HG03045 (cell line): ENCODE data around the gene TRIM41.

Source experiments
- ATAC-seq: cut with Tn5 transposase; IDR thresholded peaks from one replicate; pipeline ENCODE4 v1.9.1; 2021; ENCODE audit warnings: mild to moderate bottlenecking, moderate library complexity; ENCODE audit not compliant: unreplicated experiment

The TRIM41 gene

GRCh38 chr5:181230551-181230950, 7.5 kb downstream of the TRIM41 start:
- no peak for ATAC-seq

GRCh38 chr5:181231432-181231831, 8.4 kb downstream of the TRIM41 start:
- no peak for ATAC-seq

- no peak for ATAC-seq
Observed at GRCh38 chr5:181232593-181232992, 9.5 kb downstream of the TRIM41 start.

- no peak for ATAC-seq
Observed at GRCh38 chr5:181233088-181233800, 10.2 kb downstream of the TRIM41 start.

- no peak for ATAC-seq
Observed at GRCh38 chr5:181233801-181234454, 10.8 kb downstream of the TRIM41 start.

- no peak for ATAC-seq
Observed at GRCh38 chr5:181234455-181235306, 11.6 kb downstream of the TRIM41 start.

- no peak for ATAC-seq
Observed at GRCh38 chr5:181235323-181235688, 12.2 kb downstream of the TRIM41 start.

- no peak for ATAC-seq
Observed at GRCh38 chr5:181235689-181236366, 12.7 kb downstream of the TRIM41 start.

- no peak for ATAC-seq
Observed at GRCh38 chr5:181236471-181236870, 13.4 kb downstream of the TRIM41 start.

GRCh38 chr5:181236954-181237641, 14.0 kb downstream of the TRIM41 start:
- ATAC-seq: no peak

- no peak for ATAC-seq
Observed at GRCh38 chr5:181237729-181238385, 14.8 kb downstream of the TRIM41 start.

- no peak for ATAC-seq
Observed at GRCh38 chr5:181239062-181239663, 16.1 kb downstream of the TRIM41 start.

- no peak for ATAC-seq
Observed at GRCh38 chr5:181241393-181241975, 18.4 kb downstream of the TRIM41 start.

- no peak for ATAC-seq
Observed at GRCh38 chr5:181242031-181242451, 19.0 kb downstream of the TRIM41 start.

- ATAC-seq: no peak
Observed at GRCh38 chr5:181243018-181243563, 20.0 kb downstream of the TRIM41 start.

- peak; percentile 55 for ATAC-seq
Observed at GRCh38 chr5:181243564-181244343, 20.7 kb downstream of the TRIM41 start, which contains the start of gene RACK1. Gene RACK1, minus strand, starts transcription at chr5:181243906. Its CDS starts 106 bp downstream, at chr5:181243800.

- peak; percentile 4 for ATAC-seq
Observed at GRCh38 chr5:181245427-181246275, 22.6 kb downstream of the TRIM41 start.
